Naive thymus-derived CD4-positive, alpha-beta T cell (primary cell): ENCODE measurements around the gene KRTAP12-1. TPM values are rescaled to one million over a fixed set of nuclear protein-coding genes. Genes with fewer than 3 reads are reported as not detected.

Source experiments
- ATAC-seq: fragments of 150-1000 bp; cut with Tn5 transposase; 2 replicates; pipeline ENCODE4 v1.10.0; 2021; ENCODE audit warnings: mild to moderate bottlenecking, moderate library complexity
- CTCF ChIA-PET: fragments of 350-600 bp; sonication (Branson Sonifier 250); formaldehyde crosslinking; loops from one replicate; lab custom pipeline; 2021; ENCODE audit warnings: antibody characterized with exemption; lab: Charles Lee
- POLR2A ChIA-PET: fragments of 350-600 bp; sonication (Branson Sonifier 250); formaldehyde crosslinking; loops from one replicate; lab custom pipeline; 2021; ENCODE audit warnings: antibody characterized with exemption, inconsistent platforms; lab: Charles Lee
- DNase-seq, 9 donors: peaks; one replicate each; pipeline versions ENCODE4 v3.0.0 to v3.0.0-alpha.2; 2020 to 2022; ENCODE audit warnings: mixed read lengths in 1 of 9
- H3K27ac ChIP-seq: one replicate; pipeline ENCODE4 v1.7.0; 2013; ENCODE audit warnings: mild to moderate bottlenecking, low read depth, low read length, moderate library complexity
- H3K27me3 ChIP-seq, 2 donors: one replicate each; pipeline ENCODE4 v1.7.0; 2013; ENCODE audit warnings: low read length in 2 of 2, mild to moderate bottlenecking in 2 of 2, moderate library complexity in 2 of 2; ENCODE audit not compliant: control insufficient read depth in 2 of 2, insufficient read depth in 2 of 2
- H3K36me3 ChIP-seq, 3 experiments: 1 replicate in 2 of 3; 2 replicates in 1 of 3; pipeline ENCODE4 v1.7.0; 2013; ENCODE audit warnings: low read length in 3 of 3, mild to moderate bottlenecking in 3 of 3, moderate library complexity in 1 of 3; ENCODE audit not compliant: insufficient read depth in 3 of 3, control insufficient read depth in 2 of 3
- H3K4me1 ChIP-seq, 2 donors: one replicate each; pipeline ENCODE4 v1.7.0; 2013; ENCODE audit warnings: low read length in 2 of 2, mild to moderate bottlenecking in 2 of 2, moderate library complexity in 1 of 2; ENCODE audit not compliant: control insufficient read depth in 2 of 2, insufficient read depth in 2 of 2
- H3K4me3 ChIP-seq: 2 replicates; pipeline ENCODE4 v1.7.0; 2013; ENCODE audit warnings: mild to moderate bottlenecking, low read length
- H3K9me3 ChIP-seq, 3 experiments: 1 replicate in 2 of 3; 2 replicates in 1 of 3; pipeline ENCODE4 v1.7.0; 2013; ENCODE audit warnings: low read length in 3 of 3; ENCODE audit not compliant: control insufficient read depth in 2 of 3
- H3K27ac Mint-ChIP-seq, 9 donors: one replicate each; pipeline ENCODE4 v1.8.0; 2020 to 2022; ENCODE audit warnings: mixed read lengths in 9 of 9, mild to moderate bottlenecking in 8 of 9, moderate library complexity in 5 of 9, inconsistent platforms in 2 of 9
- H3K27me3 Mint-ChIP-seq, 5 donors: one replicate each; pipeline ENCODE4 v1.8.0; 2021 to 2022; ENCODE audit warnings: mixed read lengths in 5 of 5, mild to moderate bottlenecking in 1 of 5
- H3K36me3 Mint-ChIP-seq, 5 donors: one replicate each; pipeline ENCODE4 v1.8.0; 2020 to 2022; ENCODE audit warnings: mixed read lengths in 5 of 5, mild to moderate bottlenecking in 3 of 5, inconsistent platforms in 1 of 5
- H3K4me1 Mint-ChIP-seq, 7 donors: one replicate each; pipeline ENCODE4 v1.8.0; 2020 to 2022; ENCODE audit warnings: mixed read lengths in 7 of 7, mild to moderate bottlenecking in 3 of 7, inconsistent platforms in 1 of 7
- H3K4me3 Mint-ChIP-seq, 10 donors: one replicate each; pipeline ENCODE4 v1.8.0; 2020 to 2022; ENCODE audit warnings: mild to moderate bottlenecking in 10 of 10, mixed read lengths in 10 of 10, moderate library complexity in 6 of 10, inconsistent platforms in 2 of 10
- H3K9me3 Mint-ChIP-seq, 11 donors: one replicate each; pipeline ENCODE4 v1.8.0; 2020 to 2022; ENCODE audit warnings: mixed read lengths in 11 of 11, mild to moderate bottlenecking in 4 of 11, inconsistent platforms in 1 of 11, moderate library complexity in 1 of 11
- intact Hi-C, 2 donors: fragments of 100-400 bp; cut with micrococcal nuclease; formaldehyde crosslinking; loops; one replicate each; pipeline ENCODE4 v1.15.1; 2023
- polyA plus RNA-seq, 2 donors: library from polyadenylated mRNA; unstranded; fragments of 300-500 nt; fragmentation: Illumina TruSeq; gene quantifications; one replicate each; pipeline ENCODE4 v1.2.3, GENCODE V29; 2021
- total RNA-seq, 6 experiments: library from RNA in 5 of 6; stranded (reverse) in 5 of 6; gene quantifications; 1 replicate in 5 of 6; 2 replicates in 1 of 6; pipeline ENCODE4 v1.2.3 and lab custom pipeline; 2021 to 2026

KRTAP12-1 gene
- total and polyA plus RNA-seq, 7 experiments from 2014 or later, result not detected

DNA sequence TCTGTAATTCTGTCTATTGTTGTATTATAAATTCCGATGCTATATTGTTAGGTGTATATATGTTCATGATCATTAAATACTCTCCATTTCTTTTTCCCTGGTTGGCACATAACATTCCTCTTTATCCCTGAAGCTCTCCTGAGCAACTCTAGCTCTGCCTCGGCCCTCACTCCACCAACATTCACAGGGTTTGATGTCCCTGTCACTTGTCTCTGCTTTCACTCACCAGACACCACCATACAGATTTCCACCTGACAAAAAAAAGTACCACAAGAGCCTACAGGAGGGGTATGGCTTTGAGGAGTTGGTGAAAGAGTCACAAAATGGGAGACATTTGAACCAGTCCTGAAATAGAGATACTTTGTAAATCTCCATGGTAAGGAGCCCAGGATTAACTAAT lies 38.2 kb upstream of the KRTAP12-1 start:
- peaks cover 0 to 12% (median 5%) of the 10 kb centered on the region in 5 donors for H3K36me3 Mint-ChIP-seq
- peaks cover 4 to 16% (median 15%) of the 10 kb centered on the region in 7 donors for H3K4me1 Mint-ChIP-seq
- H3K9me3 ChIP-seq, result no peaks in the 10 kb centered on the region
- H3K27me3 ChIP-seq, result peaks cover 0 to 5% of the 10 kb centered on the region in 2 donors
- H3K27ac Mint-ChIP-seq, result no peak overlapping the region
- ChIA-PET CTCF (no interaction called here), POLR2A (no interaction called here)
- no peaks in the 10 kb centered on the region for H3K36me3 ChIP-seq
- H3K27me3 Mint-ChIP-seq, result peaks cover 16 to 78% (median 29%) of the 10 kb centered on the region in 5 donors
- peaks cover 10 to 16% of the 10 kb centered on the region in 2 donors for H3K4me1 ChIP-seq
- ATAC-seq (no peak), DNase-seq (no peak)
- no peak overlapping the region for H3K4me3 ChIP-seq
- H3K27ac ChIP-seq, result no peak overlapping the region
- peaks cover 0 to 10% (median 4%) of the 10 kb centered on the region in 11 donors for H3K9me3 Mint-ChIP-seq
- intact Hi-C loops, result no loop called here
- H3K4me3 Mint-ChIP-seq, result no peak overlapping the region

- Mint-ChIP-seq H3K36me3 (peaks cover 0 to 12% (median 5%) of the 10 kb centered on the region in 5 donors), H3K27ac (no peak overlapping the region), H3K27me3 (peaks cover 30 to 84% (median 43%) of the 10 kb centered on the region in 5 donors), H3K9me3 (peaks cover 0 to 12% (median 5%) of the 10 kb centered on the region in 11 donors), H3K4me3 (no peak overlapping the region), H3K4me1 (peaks cover 4 to 21% (median 16%) of the 10 kb centered on the region in 7 donors)
- Histone ChIP-seq H3K4me3 (no peak overlapping the region), H3K27ac (no peak overlapping the region), H3K27me3 (peaks cover 0 to 5% of the 10 kb centered on the region in 2 donors), H3K36me3 (no peaks in the 10 kb centered on the region), H3K4me1 (peaks cover 10% of the 10 kb centered on the region in 2 donors), H3K9me3 (no peaks in the 10 kb centered on the region)
- DNase-seq (no peak), ATAC-seq (no peak)
- ChIA-PET CTCF (interaction anchor here (1.1 kb wide), 1 partner anchor 238 kb away, joined by 4 read pairs; no protein-coding TSS in a partner anchor), POLR2A (no interaction called here)
- intact Hi-C loops, result no loop called here
Measured at GRCh38 chr21:44718571-44718970, 36.6 kb upstream of the KRTAP12-1 start.

DNA sequence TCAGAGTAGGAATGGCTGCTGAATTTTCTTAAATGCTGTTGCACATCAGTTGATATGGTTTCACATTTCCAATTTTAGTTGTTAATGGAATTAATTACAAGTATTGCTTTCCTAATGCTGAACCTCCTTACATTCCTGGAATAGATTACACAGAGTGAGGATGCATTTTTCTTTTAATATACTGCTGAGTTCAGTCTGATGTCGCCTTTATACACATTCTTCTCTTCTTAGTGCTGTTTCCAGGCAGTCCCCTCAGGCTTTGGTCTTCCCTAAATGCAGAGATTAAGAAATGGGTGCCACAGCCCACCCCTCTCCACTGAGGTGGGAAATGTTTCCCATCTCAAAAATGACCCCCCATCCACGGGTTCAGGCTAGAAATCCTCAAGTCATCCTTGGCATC lies 36.1 kb upstream of the KRTAP12-1 start:
- no peak for DNase-seq
- H3K36me3 ChIP-seq, result no peaks in the 10 kb centered on the region
- no peak for ATAC-seq
- Mint-ChIP-seq H3K27ac (no peak overlapping the region), H3K4me3 (no peak overlapping the region), H3K9me3 (peaks cover 0 to 12% (median 5%) of the 10 kb centered on the region in 11 donors), H3K4me1 (peaks cover 2 to 17% (median 14%) of the 10 kb centered on the region in 7 donors), H3K36me3 (peaks cover 0 to 12% (median 5%) of the 10 kb centered on the region in 5 donors), H3K27me3 (peaks cover 35 to 85% (median 45%) of the 10 kb centered on the region in 5 donors)
- ChIA-PET CTCF (interaction anchor here (1.1 kb wide), 1 partner anchor 237 kb away, joined by 4 read pairs; no protein-coding TSS in a partner anchor), POLR2A (no interaction called here)
- no peak overlapping the region for H3K4me3 ChIP-seq
- peaks cover 4 to 5% of the 10 kb centered on the region in 2 donors for H3K27me3 ChIP-seq
- no peak overlapping the region for H3K27ac ChIP-seq
- peaks cover 5 to 6% of the 10 kb centered on the region in 2 donors for H3K4me1 ChIP-seq
- intact Hi-C loops, result no loop called here
- H3K9me3 ChIP-seq, result no peaks in the 10 kb centered on the region

GRCh38 chr21:44716984-44717383 lies 35.0 kb upstream of the KRTAP12-1 start:
- H3K27ac ChIP-seq, result no peak overlapping the region
- H3K36me3 ChIP-seq, result no peaks in the 10 kb centered on the region
- Mint-ChIP-seq H3K9me3 (peaks cover 0 to 12% (median 5%) of the 10 kb centered on the region in 11 donors), H3K4me3 (no peak overlapping the region), H3K36me3 (peaks cover 0 to 9% (median 5%) of the 10 kb centered on the region in 5 donors), H3K27me3 (peaks cover 37 to 84% (median 45%) of the 10 kb centered on the region in 5 donors), H3K4me1 (peaks cover 0 to 12% (median 10%) of the 10 kb centered on the region in 7 donors), H3K27ac (no peak overlapping the region)
- intact Hi-C loops, result no loop called here
- ATAC-seq, result no peak
- CTCF ChIA-PET, result no interaction called here
- POLR2A ChIA-PET, result no interaction called here
- DNase-seq, result no peak
- no peak overlapping the region for H3K4me3 ChIP-seq
- H3K27me3 ChIP-seq, result peaks cover 0 to 14% of the 10 kb centered on the region in 2 donors
- no peaks in the 10 kb centered on the region for H3K4me1 ChIP-seq
- no peaks in the 10 kb centered on the region for H3K9me3 ChIP-seq

- DNase-seq (no peak), ATAC-seq (no peak)
- peaks cover 0 to 12% (median 5%) of the 10 kb centered on the region in 11 donors for H3K9me3 Mint-ChIP-seq
- peaks cover 52 to 88% (median 58%) of the 10 kb centered on the region in 5 donors for H3K27me3 Mint-ChIP-seq
- no peak overlapping the region for H3K4me3 ChIP-seq
- H3K27ac Mint-ChIP-seq, result no peak overlapping the region
- ChIA-PET CTCF (interaction anchor here (1.3 kb wide), 1 partner anchor 28 kb away, joined by 3 read pairs; no protein-coding TSS in a partner anchor), POLR2A (no interaction called here)
- intact Hi-C loops, result loop anchor here in 1 of 2 donors (5.0 kb wide), 2 partner anchors 98 to 133 kb away; partner anchors contain the start of gene KRTAP10-5
- H3K4me1 Mint-ChIP-seq, result peaks cover 9 to 29% (median 17%) of the 10 kb centered on the region in 7 donors
- H3K36me3 ChIP-seq, result no peaks in the 10 kb centered on the region
- peak overlapping the region in 1 of 10 donors; percentile 21 for H3K4me3 Mint-ChIP-seq
- H3K27me3 ChIP-seq, result peaks cover 0 to 23% of the 10 kb centered on the region in 2 donors
- H3K4me1 ChIP-seq, result peaks cover 16 to 18% of the 10 kb centered on the region in 2 donors
- peaks cover 0 to 9% (median 5%) of the 10 kb centered on the region in 5 donors for H3K36me3 Mint-ChIP-seq
- H3K9me3 ChIP-seq, result no peaks in the 10 kb centered on the region
- H3K27ac ChIP-seq, result no peak overlapping the region
Measured at GRCh38 chr21:44714905-44715304, 32.9 kb upstream of the KRTAP12-1 start.

DNA sequence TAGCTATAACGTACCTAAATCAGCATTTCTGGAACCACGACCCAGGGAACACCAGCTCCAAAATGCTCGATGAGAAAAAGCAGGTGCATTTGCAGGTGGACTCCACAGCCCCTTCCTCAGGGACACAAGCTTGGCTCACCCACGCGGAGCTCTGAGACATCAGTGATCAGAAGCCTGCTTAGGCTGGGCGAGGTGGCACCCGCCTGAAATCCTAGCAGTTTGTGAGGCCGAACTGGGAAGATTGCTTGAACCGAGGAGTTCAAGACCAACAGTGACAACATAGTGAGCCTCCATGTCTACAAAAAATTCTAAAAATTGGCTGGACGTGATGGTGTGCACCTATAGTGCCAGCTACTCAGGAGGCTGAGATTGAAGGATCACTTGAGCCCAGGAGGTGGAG lies 31.9 kb upstream of the KRTAP12-1 start:
- peaks cover 60 to 91% (median 64%) of the 10 kb centered on the region in 5 donors for H3K27me3 Mint-ChIP-seq
- H3K36me3 ChIP-seq, result no peaks in the 10 kb centered on the region
- POLR2A ChIA-PET, result no interaction called here
- H3K27ac ChIP-seq, result no peak overlapping the region
- H3K9me3 ChIP-seq, result no peaks in the 10 kb centered on the region
- no peak overlapping the region for H3K4me3 ChIP-seq
- no peak for DNase-seq
- intact Hi-C loops, result loop anchor here in 1 of 2 donors (5.0 kb wide), 2 partner anchors 97 to 132 kb away; partner anchors contain the start of gene KRTAP10-5
- H3K4me1 Mint-ChIP-seq, result peaks cover 13 to 40% (median 27%) of the 10 kb centered on the region in 7 donors
- H3K4me3 Mint-ChIP-seq, result no peak overlapping the region
- ATAC-seq, result no peak
- peaks cover 0 to 9% (median 5%) of the 10 kb centered on the region in 5 donors for H3K36me3 Mint-ChIP-seq
- CTCF ChIA-PET, result no interaction called here
- H3K27me3 ChIP-seq, result peaks cover under 1 to 26% of the 10 kb centered on the region in 2 donors
- H3K9me3 Mint-ChIP-seq, result peaks cover 0 to 12% (median 5%) of the 10 kb centered on the region in 11 donors
- peaks cover 25 to 28% of the 10 kb centered on the region in 2 donors for H3K4me1 ChIP-seq
- peak overlapping the region in 1 of 9 donors; percentile 5 for H3K27ac Mint-ChIP-seq
